Prostate gland (tissue), 2 donors: ENCODE results near the gene POLG.

ENCODE experiments used
- CTCF ChIP-seq, 4 experiments: fragments of 200-600 bp in 2 of 4; fragments of 450-650 bp in 2 of 4; sonication (generic) in 2 of 4; IDR thresholded peaks; 1 replicate in 3 of 4; 2 replicates in 1 of 4; pipeline ENCODE4 v1.5.1; 2016 to 2019; ENCODE audit warnings: antibody characterized with exemption in 4 of 4, mild to moderate bottlenecking in 2 of 4, moderate library complexity in 2 of 4
- POLR2A ChIP-seq: fragments of 450-650 bp; IDR thresholded peaks from one replicate; pipeline ENCODE4 v1.6.1; 2016; ENCODE audit warnings: antibody characterized with exemption, mild to moderate bottlenecking

GRCh38 chr15:89353991-89354390 lies 19.4 kb upstream of the POLG start:
- no peak for TF ChIP-seq CTCF (IDR thresholded peaks at IDR 0.05)
- no peak for TF ChIP-seq POLR2A
